Neutrophil (primary cell): Measurements from ENCODE around the gene PACS2.

Experiments
- H3K27ac ChIP-seq: fragments of 200-600 bp; sonication (generic); 2 replicates; pipeline ENCODE4 v1.5.1; 2016; ENCODE audit warnings: mild to moderate bottlenecking, moderate library complexity
- H3K27me3 ChIP-seq: fragments of 200-600 bp; sonication (generic); 2 replicates; pipeline ENCODE4 v1.6.0; 2016; ENCODE audit warnings: mild to moderate bottlenecking
- H3K36me3 ChIP-seq: fragments of 200-600 bp; sonication (generic); 2 replicates; pipeline ENCODE4 v1.5.1; 2017
- H3K4me1 ChIP-seq, 2 experiments: fragments of 200-600 bp in 1 of 2; sonication (generic) in 1 of 2; 1 replicate in 1 of 2; 2 replicates in 1 of 2; pipeline versions ENCODE4 v1.5.1 to v1.6.1; 2013 to 2016; ENCODE audit warnings: low read depth in 1 of 2, low read length in 1 of 2, mild to moderate bottlenecking in 1 of 2, moderate library complexity in 1 of 2; ENCODE audit not compliant: control insufficient read depth in 1 of 2, insufficient read depth in 1 of 2
- H3K4me3 ChIP-seq, 2 experiments: fragments of 200-600 bp in 1 of 2; sonication (generic) in 1 of 2; 1 replicate in 1 of 2; 2 replicates in 1 of 2; pipeline ENCODE4 v1.5.1; 2013 to 2016; ENCODE audit warnings: low read depth in 1 of 2, low read length in 1 of 2, mild to moderate bottlenecking in 1 of 2, moderate library complexity in 1 of 2
- H3K9me3 ChIP-seq: fragments of 200-600 bp; sonication (generic); 2 replicates; pipeline ENCODE4 v1.5.1; 2016
- TF ChIP-seq, protein P1 (sequence below): fragments of 200-600 bp; sonication (generic); IDR thresholded peaks from 2 replicates; pipeline ENCODE4 v1.5.1; 2016; ENCODE audit warnings: antibody characterized with exemption

PACS2 gene

DNA sequence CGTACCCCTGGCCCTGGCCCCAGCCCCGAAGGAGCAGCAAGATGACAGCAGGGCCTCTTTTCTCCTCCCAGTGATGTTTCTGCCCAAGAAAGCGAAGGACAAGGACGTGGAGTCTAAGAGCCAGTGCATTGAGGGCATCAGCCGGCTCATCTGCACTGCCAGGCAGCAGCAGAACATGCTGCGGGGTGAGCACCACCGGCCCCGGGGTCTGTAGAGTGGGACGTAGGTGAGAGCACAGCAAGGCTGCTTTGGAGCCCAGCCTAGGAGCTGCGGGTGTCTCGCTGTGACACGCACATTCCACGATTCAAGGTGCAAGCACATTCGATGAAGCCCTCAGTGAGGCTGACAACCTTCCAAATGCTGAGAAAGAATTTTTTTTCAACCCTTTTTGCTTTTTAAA, 78.6 kb downstream of the PACS2 start:
- Histone ChIP-seq H3K4me3 (no peak overlapping the region), H3K27ac (no peak overlapping the region), H3K36me3 (no peaks in the 10 kb centered on the region), H3K9me3 (no peaks in the 10 kb centered on the region), H3K4me1 (peaks cover 29 to 31% of the 10 kb centered on the region in 2 experiments), H3K27me3 (no peaks in the 10 kb centered on the region)
- TF ChIP-seq, protein P1, sequence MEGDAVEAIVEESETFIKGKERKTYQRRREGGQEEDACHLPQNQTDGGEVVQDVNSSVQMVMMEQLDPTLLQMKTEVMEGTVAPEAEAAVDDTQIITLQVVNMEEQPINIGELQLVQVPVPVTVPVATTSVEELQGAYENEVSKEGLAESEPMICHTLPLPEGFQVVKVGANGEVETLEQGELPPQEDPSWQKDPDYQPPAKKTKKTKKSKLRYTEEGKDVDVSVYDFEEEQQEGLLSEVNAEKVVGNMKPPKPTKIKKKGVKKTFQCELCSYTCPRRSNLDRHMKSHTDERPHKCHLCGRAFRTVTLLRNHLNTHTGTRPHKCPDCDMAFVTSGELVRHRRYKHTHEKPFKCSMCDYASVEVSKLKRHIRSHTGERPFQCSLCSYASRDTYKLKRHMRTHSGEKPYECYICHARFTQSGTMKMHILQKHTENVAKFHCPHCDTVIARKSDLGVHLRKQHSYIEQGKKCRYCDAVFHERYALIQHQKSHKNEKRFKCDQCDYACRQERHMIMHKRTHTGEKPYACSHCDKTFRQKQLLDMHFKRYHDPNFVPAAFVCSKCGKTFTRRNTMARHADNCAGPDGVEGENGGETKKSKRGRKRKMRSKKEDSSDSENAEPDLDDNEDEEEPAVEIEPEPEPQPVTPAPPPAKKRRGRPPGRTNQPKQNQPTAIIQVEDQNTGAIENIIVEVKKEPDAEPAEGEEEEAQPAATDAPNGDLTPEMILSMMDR: no peak

DNA sequence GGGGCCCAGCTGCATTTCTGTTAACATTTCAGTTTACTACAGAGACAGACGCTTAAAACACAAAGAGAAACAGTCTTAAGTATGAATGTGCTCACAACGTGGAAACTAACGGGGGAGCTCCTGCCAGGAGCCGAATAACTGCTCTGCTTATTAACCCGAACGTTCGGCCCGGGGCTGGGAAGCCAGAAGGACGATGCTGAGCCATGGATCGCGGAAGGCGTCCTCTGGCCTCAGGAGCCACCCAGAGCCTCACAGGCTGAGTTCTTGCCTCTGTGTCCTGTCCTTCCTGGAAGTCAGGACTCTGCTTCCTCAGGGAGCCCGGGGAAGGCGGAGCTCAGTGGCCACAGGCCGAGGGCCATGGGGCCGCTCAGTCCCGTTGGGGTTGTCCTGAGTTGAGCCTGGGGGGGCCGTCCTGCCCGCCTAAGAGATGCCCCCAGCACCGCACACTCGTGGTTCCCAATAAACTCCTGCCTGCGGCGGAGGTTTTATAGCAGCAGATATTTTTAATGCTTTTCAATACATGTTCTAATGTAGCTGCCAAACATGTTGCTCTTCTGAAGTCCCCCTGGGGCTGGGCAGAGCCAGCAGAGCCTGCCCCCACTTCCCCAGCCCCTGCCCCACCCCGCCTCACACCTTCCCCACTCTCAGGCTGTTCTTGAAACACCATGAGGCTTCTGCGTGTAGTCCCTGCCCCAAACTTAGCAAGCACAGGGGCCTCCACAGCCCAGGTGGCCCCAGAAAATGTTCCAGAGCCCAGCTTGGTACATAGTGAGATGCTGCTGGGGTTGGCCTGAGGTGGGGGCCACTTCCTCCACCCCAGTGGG, 80.4 kb downstream of the PACS2 start:
- H3K27ac ChIP-seq: peak overlapping the region; percentile 8
- H3K4me1 ChIP-seq: peaks cover 30 to 38% of the 10 kb centered on the region in 2 experiments
- no peak overlapping the region for H3K4me3 ChIP-seq
- no peaks in the 10 kb centered on the region for H3K9me3 ChIP-seq
- no peaks in the 10 kb centered on the region for H3K36me3 ChIP-seq
- TF ChIP-seq, protein P1: no peak
- H3K27me3 ChIP-seq: no peaks in the 10 kb centered on the region

DNA sequence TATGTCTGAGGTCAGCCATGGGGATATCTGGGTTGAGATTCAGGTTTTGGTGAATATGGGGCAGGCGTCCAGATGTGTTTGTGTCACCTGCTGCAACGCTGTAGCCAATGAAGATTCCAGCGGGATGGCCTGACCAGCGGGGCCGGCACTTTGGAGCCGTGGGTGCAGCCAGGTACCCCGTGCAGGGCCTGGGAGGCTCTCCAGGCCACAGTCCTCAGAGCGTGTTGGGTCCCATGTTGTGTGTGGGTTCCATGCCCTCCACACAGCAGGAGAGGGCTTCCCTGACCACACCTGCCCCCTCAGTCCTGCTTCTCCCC, 80.9 kb downstream of the PACS2 start:
- Histone ChIP-seq H3K9me3 (no peaks in the 10 kb centered on the region), H3K27me3 (no peaks in the 10 kb centered on the region), H3K4me3 (no peak overlapping the region), H3K4me1 (peaks cover 24 to 33% of the 10 kb centered on the region in 2 experiments), H3K36me3 (peaks cover under 1% of the 10 kb centered on the region), H3K27ac (no peak overlapping the region)
- TF ChIP-seq, protein P1: no peak

DNA sequence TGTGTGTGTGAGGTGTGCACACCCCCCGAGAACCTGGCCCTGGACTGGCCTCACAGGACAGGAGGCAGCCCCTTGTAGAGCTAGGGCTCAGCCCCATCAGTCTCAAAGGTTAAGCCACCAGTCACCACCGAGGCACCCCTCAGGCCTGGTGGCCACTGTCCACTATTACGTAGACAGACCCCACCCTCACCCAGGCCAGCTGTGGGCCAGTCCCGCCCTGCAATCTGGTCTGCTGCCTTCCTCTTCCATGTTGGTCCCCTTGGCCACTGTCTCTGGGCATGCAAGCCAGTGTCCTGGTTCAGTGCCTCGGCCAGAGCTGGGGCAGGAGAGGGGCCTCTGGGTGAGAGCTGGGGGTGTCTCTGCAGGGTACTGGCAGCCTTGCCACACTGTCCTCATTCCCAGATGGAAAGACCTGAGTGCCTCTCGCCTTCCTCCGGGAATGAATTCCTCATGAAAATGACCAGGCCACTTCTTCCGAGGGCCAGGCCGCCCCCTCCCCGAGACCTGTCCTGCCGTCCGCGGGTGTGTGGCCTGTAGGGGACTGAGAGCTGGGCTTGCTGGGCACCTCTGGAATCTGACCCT, 82.9 kb downstream of the PACS2 start:
- Histone ChIP-seq H3K27ac (peak overlapping the region; percentile 86), H3K4me3 (peak overlapping the region; percentile 82 to 97)

DNA sequence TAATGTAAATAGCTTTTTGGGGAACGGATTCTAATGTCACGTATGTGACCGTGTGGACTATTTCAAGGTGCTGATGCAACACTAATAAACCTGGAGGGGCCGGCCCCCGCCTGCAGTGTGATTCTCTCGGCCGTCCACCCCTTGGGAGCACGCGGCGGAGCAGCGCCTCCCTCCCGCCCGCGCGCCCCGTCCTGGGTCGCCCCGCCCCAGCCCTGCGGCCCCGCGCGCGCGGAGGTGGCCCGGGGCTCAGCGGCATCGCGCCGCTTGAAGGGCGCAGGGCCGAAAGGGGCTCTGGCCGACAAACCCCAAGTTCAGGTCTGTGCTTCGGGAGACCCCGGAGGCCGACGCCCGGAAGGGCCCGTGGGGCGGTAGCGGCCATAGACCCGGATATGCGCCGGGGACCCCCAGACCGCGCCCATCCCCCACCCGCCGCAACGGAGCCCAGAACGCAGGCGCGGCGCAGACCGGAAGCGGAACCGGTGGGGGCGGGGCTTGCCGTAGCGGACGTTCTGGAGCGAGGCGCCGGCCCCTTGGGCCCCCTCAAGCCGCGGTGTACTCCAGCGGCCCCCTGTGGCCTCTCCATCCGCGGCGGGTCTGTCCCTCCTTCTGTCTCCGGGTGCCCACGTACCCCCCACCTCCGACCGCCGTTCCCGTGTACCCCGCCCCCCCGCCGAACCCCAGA, 83.6 kb downstream of the PACS2 start, which contains the start of gene TEX22:
TEX22 (plus strand) TSS at position 495 of the 682 bp plus-strand sequence. CDS start 803 bp downstream, outside the sequence.
- peak within 1 kb of the TSS; percentile 82 to 97 for H3K4me3 ChIP-seq
- H3K4me1 ChIP-seq: peaks cover 23 to 32% of the 10 kb centered on the region in 2 experiments
- H3K36me3 ChIP-seq: peaks cover 7% of the 10 kb centered on the region
- TF ChIP-seq, protein P1: peak; percentile 22
- H3K9me3 ChIP-seq: no peaks in the 10 kb centered on the region
- no peaks in the 10 kb centered on the region for H3K27me3 ChIP-seq
- peak within 1 kb of the TSS; percentile 86 for H3K27ac ChIP-seq

More for the DNA sequence above, 82.9 kb downstream of the PACS2 start:
- Histone ChIP-seq H3K4me1 (peaks cover 23 to 32% of the 10 kb centered on the region in 2 experiments), H3K9me3 (no peaks in the 10 kb centered on the region), H3K36me3 (peaks cover 7% of the 10 kb centered on the region), H3K27me3 (no peaks in the 10 kb centered on the region)
- TF ChIP-seq, protein P1: no peak
